CD4-positive, alpha-beta T cell (primary cell): ENCODE data around the gene SERBP1. TPM values are rescaled to one million over a fixed set of nuclear protein-coding genes. Genes with fewer than 3 reads are reported as not detected.
"Not testable (repeated sequence)": the region's sequence is repeated elsewhere in the genome, so short reads cannot be mapped to it uniquely, and the experiment has no call there.

ENCODE experiments used
- ATAC-seq: fragments of 200-7000 bp; cut with Tn5 transposase; one replicate; pipeline ENCODE4 v1.10.0; 2022; ENCODE audit warnings: mild to moderate bottlenecking; ENCODE audit not compliant: poor library complexity
- CTCF ChIA-PET: fragments of 350-600 bp; sonication (Branson Sonifier 250); formaldehyde crosslinking; loops from one replicate; lab custom pipeline; 2021; ENCODE audit warnings: antibody characterized with exemption, inconsistent platforms; lab: Charles Lee
- POLR2A ChIA-PET: fragments of 350-600 bp; sonication (Branson Sonifier 250); formaldehyde crosslinking; loops from one replicate; lab custom pipeline; 2021; ENCODE audit warnings: antibody characterized with exemption, inconsistent platforms; lab: Charles Lee
- DNase-seq, 14 experiments: peaks; one replicate each; pipeline ENCODE4 v3.0.0-alpha.2; 2013 to 2020; ENCODE audit warnings: mixed read lengths in 2 of 14
- H3K27ac ChIP-seq, 2 donors: one replicate each; pipeline versions ENCODE4 v1.5.1 to v1.7.0; 2013; ENCODE audit warnings: low read length in 2 of 2, low read depth in 1 of 2, mild to moderate bottlenecking in 1 of 2
- H3K27me3 ChIP-seq, 2 experiments: 1 replicate in 1 of 2; 2 replicates in 1 of 2; pipeline versions ENCODE4 v1.6.1 to v1.7.0; 2013; ENCODE audit warnings: low read length in 2 of 2, control low read depth in 1 of 2, mild to moderate bottlenecking in 1 of 2, moderate library complexity in 1 of 2; ENCODE audit not compliant: insufficient read depth in 2 of 2, control insufficient read depth in 1 of 2
- H3K36me3 ChIP-seq: one replicate; pipeline ENCODE4 v1.6.1; 2013; ENCODE audit warnings: low read length, control low read depth; ENCODE audit not compliant: insufficient read depth
- H3K4me1 ChIP-seq: one replicate; pipeline ENCODE4 v1.6.1; 2013; ENCODE audit warnings: low read length, control low read depth; ENCODE audit not compliant: insufficient read depth
- H3K4me3 ChIP-seq: one replicate; pipeline ENCODE4 v1.5.1; 2013; ENCODE audit warnings: mild to moderate bottlenecking, low read length, moderate library complexity
- H3K9me3 ChIP-seq, 2 experiments: 1 replicate in 1 of 2; 2 replicates in 1 of 2; pipeline versions ENCODE4 v1.6.1 to v1.7.0; 2013; ENCODE audit warnings: low read length in 2 of 2, mild to moderate bottlenecking in 2 of 2, control low read depth in 1 of 2, moderate library complexity in 1 of 2; ENCODE audit not compliant: control insufficient read depth in 1 of 2, insufficient read depth in 1 of 2
- H3K27ac Mint-ChIP-seq: one replicate; pipeline ENCODE4 v1.8.0; 2020; ENCODE audit warnings: mixed read lengths
- H3K27me3 Mint-ChIP-seq: one replicate; pipeline ENCODE4 v1.8.0; 2021; ENCODE audit warnings: mixed read lengths
- H3K36me3 Mint-ChIP-seq: one replicate; pipeline ENCODE4 v1.8.0; 2021; ENCODE audit warnings: low read depth, mixed read lengths
- H3K4me1 Mint-ChIP-seq: one replicate; pipeline ENCODE4 v1.8.0; 2021; ENCODE audit warnings: low read depth, mixed read lengths
- H3K4me3 Mint-ChIP-seq: one replicate; pipeline ENCODE4 v1.8.0; 2020; ENCODE audit warnings: mild to moderate bottlenecking, mixed read lengths
- H3K9me3 Mint-ChIP-seq: one replicate; pipeline ENCODE4 v1.8.0; 2020; ENCODE audit warnings: mixed read lengths
- intact Hi-C, 2 experiments: fragments of 100-400 bp; cut with DNase I in 1 of 2; cut with micrococcal nuclease in 1 of 2; formaldehyde crosslinking; loops; one replicate each; pipeline versions ENCODE4 v1.15.1 to v1.9.0; 2023 to 2025; cut with DNase I, micrococcal nuclease
- total RNA-seq, 174 experiments: library from RNA in 2 of 174; stranded (reverse) in 2 of 174; gene quantifications; one replicate each; pipeline ENCODE4 v1.2.3 and lab custom pipeline; 2021 to 2026
- TF ChIP-seq, protein P1 (sequence below): fragments of 200-600 bp; IDR thresholded peaks from one replicate; pipeline ENCODE4 v1.8.0; 2022; ENCODE audit warnings: antibody characterized with exemption, mild to moderate bottlenecking

The SERBP1 gene
- total RNA-seq, 2 experiments from 2014 or later: 128 to 135 TPM

GRCh38 chr1:67401443-67401842, 28.8 kb downstream of the SERBP1 start:
- POLR2A ChIA-PET: interaction anchor here (0.6 to 1.1 kb wide), 2 partner anchors 27 to 125 kb away, joined by 3 read pairs; no protein-coding TSS in a partner anchor
- no peak overlapping the region for H3K4me3 Mint-ChIP-seq
- H3K27ac Mint-ChIP-seq: no peak overlapping the region
- no peaks in the 10 kb centered on the region for H3K27me3 Mint-ChIP-seq
- Histone ChIP-seq H3K4me3 (no peak overlapping the region), H3K9me3 (no peaks in the 10 kb centered on the region), H3K27me3 (no peaks in the 10 kb centered on the region), H3K36me3 (no peaks in the 10 kb centered on the region), H3K4me1 (no peaks in the 10 kb centered on the region), H3K27ac (no peak overlapping the region)
- intact Hi-C loops: no loop called here
- no peaks in the 10 kb centered on the region for H3K9me3 Mint-ChIP-seq
- ATAC-seq: no peak
- peaks cover 15% of the 10 kb centered on the region for H3K4me1 Mint-ChIP-seq
- CTCF ChIA-PET: no interaction called here
- TF ChIP-seq, protein P1, sequence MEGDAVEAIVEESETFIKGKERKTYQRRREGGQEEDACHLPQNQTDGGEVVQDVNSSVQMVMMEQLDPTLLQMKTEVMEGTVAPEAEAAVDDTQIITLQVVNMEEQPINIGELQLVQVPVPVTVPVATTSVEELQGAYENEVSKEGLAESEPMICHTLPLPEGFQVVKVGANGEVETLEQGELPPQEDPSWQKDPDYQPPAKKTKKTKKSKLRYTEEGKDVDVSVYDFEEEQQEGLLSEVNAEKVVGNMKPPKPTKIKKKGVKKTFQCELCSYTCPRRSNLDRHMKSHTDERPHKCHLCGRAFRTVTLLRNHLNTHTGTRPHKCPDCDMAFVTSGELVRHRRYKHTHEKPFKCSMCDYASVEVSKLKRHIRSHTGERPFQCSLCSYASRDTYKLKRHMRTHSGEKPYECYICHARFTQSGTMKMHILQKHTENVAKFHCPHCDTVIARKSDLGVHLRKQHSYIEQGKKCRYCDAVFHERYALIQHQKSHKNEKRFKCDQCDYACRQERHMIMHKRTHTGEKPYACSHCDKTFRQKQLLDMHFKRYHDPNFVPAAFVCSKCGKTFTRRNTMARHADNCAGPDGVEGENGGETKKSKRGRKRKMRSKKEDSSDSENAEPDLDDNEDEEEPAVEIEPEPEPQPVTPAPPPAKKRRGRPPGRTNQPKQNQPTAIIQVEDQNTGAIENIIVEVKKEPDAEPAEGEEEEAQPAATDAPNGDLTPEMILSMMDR: no peak
- H3K36me3 Mint-ChIP-seq: no peaks in the 10 kb centered on the region
- DNase-seq: no peak

- H3K27me3 ChIP-seq, H3K9me3 Mint-ChIP-seq, H3K4me1 ChIP-seq, ATAC-seq, intact Hi-C loops, H3K9me3 ChIP-seq, H3K4me3 Mint-ChIP-seq, H3K36me3 Mint-ChIP-seq, H3K4me3 ChIP-seq, POLR2A ChIA-PET, DNase-seq, CTCF ChIA-PET, H3K36me3 ChIP-seq, H3K27ac ChIP-seq, H3K27me3 Mint-ChIP-seq, H3K4me1 Mint-ChIP-seq, H3K27ac Mint-ChIP-seq: not testable (repeated sequence)
These were observed 30.0 kb downstream of the SERBP1 start for GRCh38 chr1:67400029-67400786.

DNA sequence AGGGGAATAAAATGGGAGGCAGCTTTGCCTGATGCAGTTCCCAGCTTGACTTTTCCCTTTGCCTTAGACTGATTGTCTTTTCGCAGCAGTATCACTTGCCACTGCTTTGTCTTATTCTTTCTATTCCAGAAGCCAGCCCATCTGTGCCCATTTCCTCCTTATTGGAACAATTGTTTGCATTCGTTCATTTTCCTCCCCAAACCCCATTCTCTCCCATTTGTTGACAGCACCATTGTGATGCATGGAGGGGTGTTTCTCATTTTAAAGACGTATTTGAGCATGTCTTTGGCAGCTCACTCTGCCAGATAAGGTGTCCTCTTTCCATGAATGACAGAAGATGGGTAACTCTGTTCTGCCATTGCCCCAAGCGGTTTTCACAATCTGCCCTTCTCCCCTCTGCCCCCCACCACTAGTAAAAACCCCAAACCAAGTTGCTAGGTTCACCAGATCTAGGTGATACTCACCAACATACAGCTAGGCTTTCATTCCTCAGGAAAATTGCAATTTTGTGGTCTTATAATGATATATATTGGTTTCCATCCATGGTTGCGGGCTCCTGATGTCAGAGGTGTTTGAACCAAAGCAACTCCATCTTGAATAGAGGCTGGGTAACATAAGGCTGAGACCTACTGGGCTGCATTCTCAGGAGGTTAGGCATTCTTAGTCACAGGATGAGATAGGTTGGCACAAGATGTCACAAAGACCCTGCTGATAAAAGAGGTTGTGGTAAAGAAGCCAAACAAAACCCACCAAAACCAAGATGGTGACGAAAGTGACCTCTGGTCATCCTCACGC, 30.8 kb downstream of the SERBP1 start:
- no peak overlapping the region for H3K27ac Mint-ChIP-seq
- no peaks in the 10 kb centered on the region for H3K4me1 Mint-ChIP-seq
- H3K27me3 ChIP-seq: no peaks in the 10 kb centered on the region
- no peaks in the 10 kb centered on the region for H3K9me3 Mint-ChIP-seq
- no peak for DNase-seq
- ChIA-PET POLR2A (no interaction called here), CTCF (no interaction called here)
- H3K9me3 ChIP-seq: no peaks in the 10 kb centered on the region
- no peaks in the 10 kb centered on the region for H3K27me3 Mint-ChIP-seq
- no peak overlapping the region for H3K4me3 ChIP-seq
- TF ChIP-seq, protein P1: no peak
- H3K36me3 ChIP-seq: no peaks in the 10 kb centered on the region
- no peaks in the 10 kb centered on the region for H3K36me3 Mint-ChIP-seq
- H3K4me3 Mint-ChIP-seq: no peak overlapping the region
- no peak for ATAC-seq
- H3K27ac ChIP-seq: no peak overlapping the region
- intact Hi-C loops: no loop called here
- no peaks in the 10 kb centered on the region for H3K4me1 ChIP-seq
